Astrocyte of the cerebellum (primary cell): Measurements from ENCODE around the gene LSS.

Experiments
- DNase-seq: peaks from one replicate; pipeline ENCODE4 v3.0.0-alpha.2; 2011; ENCODE audit warnings: low read depth
- H3K4me3 ChIP-seq: 2 replicates; pipeline ENCODE4 v1.5.1; 2011; ENCODE audit warnings: mild to moderate bottlenecking, low read depth, low read length, moderate library complexity
- in situ Hi-C: cut with HindIII; loops from 2 replicates; pipeline ENCODE4 v1.10.0; 2017; ENCODE audit warnings: low sequenced_read_pairs
- TF ChIP-seq, protein P1 (sequence below): IDR thresholded peaks from 2 replicates; pipeline ENCODE4 v1.5.1; 2012; ENCODE audit warnings: low read length, low read depth, moderate library complexity, mild to moderate bottlenecking; ENCODE audit errors: missing control alignments

The LSS gene

DNA sequence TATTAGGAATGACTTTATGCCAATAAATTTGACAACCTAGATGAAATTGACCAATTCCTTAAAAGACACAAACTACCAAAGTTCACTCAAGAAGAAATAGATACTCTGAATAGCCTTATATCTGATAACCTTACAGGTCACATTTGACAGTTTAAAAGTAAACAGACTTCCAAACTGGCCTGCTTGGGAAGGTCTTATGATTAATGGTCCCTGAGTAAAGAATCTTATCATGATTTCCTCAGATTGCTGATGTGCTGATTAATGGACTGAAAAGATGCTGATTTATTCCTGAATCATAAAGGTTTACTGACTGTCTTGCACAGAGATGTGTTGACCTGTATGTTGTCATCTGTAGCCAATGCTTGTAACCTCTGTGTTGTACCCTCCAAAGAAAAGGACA is 63.5 kb downstream of the LSS start:
- TF ChIP-seq, protein P1, sequence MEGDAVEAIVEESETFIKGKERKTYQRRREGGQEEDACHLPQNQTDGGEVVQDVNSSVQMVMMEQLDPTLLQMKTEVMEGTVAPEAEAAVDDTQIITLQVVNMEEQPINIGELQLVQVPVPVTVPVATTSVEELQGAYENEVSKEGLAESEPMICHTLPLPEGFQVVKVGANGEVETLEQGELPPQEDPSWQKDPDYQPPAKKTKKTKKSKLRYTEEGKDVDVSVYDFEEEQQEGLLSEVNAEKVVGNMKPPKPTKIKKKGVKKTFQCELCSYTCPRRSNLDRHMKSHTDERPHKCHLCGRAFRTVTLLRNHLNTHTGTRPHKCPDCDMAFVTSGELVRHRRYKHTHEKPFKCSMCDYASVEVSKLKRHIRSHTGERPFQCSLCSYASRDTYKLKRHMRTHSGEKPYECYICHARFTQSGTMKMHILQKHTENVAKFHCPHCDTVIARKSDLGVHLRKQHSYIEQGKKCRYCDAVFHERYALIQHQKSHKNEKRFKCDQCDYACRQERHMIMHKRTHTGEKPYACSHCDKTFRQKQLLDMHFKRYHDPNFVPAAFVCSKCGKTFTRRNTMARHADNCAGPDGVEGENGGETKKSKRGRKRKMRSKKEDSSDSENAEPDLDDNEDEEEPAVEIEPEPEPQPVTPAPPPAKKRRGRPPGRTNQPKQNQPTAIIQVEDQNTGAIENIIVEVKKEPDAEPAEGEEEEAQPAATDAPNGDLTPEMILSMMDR: no peak
- in situ Hi-C loops: no loop called here
- H3K4me3 ChIP-seq: no peak overlapping the region
- no peak for DNase-seq

- in situ Hi-C loops: no loop called here
- no peak for DNase-seq
- TF ChIP-seq, protein P1: no peak
- H3K4me3 ChIP-seq: no peak overlapping the region
These were observed 65.2 kb downstream of the LSS start for GRCh38 chr21:46163380-46163779.

- in situ Hi-C loops: no loop called here
- TF ChIP-seq, protein P1: no peak
- no peak overlapping the region for H3K4me3 ChIP-seq
- DNase-seq: no peak
These were observed 66.7 kb downstream of the LSS start for GRCh38 chr21:46161633-46162592.

DNA sequence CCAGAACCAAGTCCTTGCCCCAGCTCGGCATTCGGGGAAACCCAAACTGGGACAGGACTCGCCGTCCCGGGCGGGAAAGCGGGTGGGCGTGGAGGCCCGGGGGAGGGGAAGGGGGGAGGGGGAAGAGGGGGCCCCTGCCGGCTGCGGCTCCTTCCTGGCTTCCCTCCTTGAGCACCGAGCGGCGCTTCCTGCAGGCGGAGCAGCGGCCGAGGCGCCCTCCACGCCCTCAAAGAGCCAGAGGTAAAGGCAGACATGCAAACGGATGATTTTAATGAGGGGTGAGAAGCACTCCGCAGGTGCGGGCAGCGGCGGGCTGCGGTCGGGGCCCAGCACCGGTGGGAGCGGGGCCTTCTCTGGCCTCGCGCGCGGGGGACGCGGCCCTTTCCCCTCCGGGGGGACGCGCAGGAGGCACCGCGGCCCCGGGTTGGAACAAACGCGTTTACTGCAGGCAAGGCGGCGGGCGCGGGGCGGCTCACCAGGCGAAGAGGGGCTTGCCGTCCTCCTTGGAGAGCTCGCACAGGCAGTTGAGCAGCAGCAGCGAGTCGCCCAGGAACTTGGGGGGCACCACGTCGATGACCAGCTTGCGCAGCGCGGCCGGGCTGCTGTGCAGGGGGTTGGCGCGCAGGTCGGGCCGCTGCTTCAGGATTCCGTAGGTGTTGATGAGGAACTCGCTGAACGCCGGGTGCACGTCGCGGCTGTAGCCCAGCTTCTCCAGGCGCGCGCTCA is 67.5 kb downstream of the LSS start:
- in situ Hi-C loops: no loop called here
- DNase-seq: no peak
- TF ChIP-seq, protein P1: no peak
- no peak overlapping the region for H3K4me3 ChIP-seq

GRCh38 chr21:46160657-46160906 is 68.0 kb downstream of the LSS start:
- DNase-seq: no peak
- in situ Hi-C loops: no loop called here
- no peak overlapping the region for H3K4me3 ChIP-seq
- TF ChIP-seq, protein P1: no peak

GRCh38 chr21:46159841-46160656 is 68.5 kb downstream of the LSS start:
- H3K4me3 ChIP-seq: no peak overlapping the region
- TF ChIP-seq, protein P1: no peak
- no peak for DNase-seq
- in situ Hi-C loops: no loop called here
